Measurements from ENCODE around the gene LRRC15.
A peak's percentile ranks its signal among the peaks of the same experiment; 100 is the strongest.

Gene LRRC15

DNA sequence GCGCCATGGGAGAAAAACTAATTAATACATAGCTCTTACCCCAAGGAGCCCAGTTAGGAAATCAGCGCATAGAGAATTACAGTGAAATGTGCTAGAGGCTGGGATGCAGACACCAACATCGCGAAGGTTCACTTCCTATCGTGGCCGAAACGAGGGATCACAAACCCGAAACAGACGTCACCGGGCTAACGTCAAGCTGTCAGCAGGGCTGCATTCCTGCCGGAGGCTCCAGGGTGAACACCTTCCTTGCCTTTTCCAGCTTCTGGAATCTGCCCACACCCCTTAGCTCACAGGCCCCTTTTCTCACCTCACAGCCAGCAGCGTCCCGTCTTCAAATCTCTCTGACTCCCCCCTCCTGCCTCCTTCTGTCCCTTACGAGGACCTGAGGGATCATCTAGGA, 16.5 kb upstream of the LRRC15 start:
- no peaks in the 10 kb centered on the region for H3K79me1 ChIP-seq (ENCODE audit: low read length)
- WGBS (ENCODE audit: extremely low coverage, insufficient coverage, insufficient read length), result no CpG with 5 or more reads among the region's 15 CpGs
- H4K91ac ChIP-seq (ENCODE audit: low read depth, low read length), result no peak overlapping the region
- no peak overlapping the region for H2AK5ac ChIP-seq (ENCODE audit: low read length)
- no peak overlapping the region for H4K8ac ChIP-seq (ENCODE audit: low read depth, low read length)
- no peak overlapping the region for H2BK120ac ChIP-seq (ENCODE audit: insufficient read depth, low read length, poor library complexity)
- H3K4ac ChIP-seq (ENCODE audit: low read depth, low read length), result no peak overlapping the region
- H3K27me3 ChIP-seq (ENCODE audit: insufficient read depth, low read length), result no peaks in the 10 kb centered on the region
- no peaks in the 10 kb centered on the region for H3K36me3 ChIP-seq (ENCODE audit: control insufficient read depth in 1 of 2, insufficient read depth in 2 of 2, low read length in 2 of 2)
- no peak overlapping the region for H3K4me2 ChIP-seq (ENCODE audit: low read length)
- peak; percentile 15 to 45 for DNase-seq
- peaks cover 0 to 2% of the 10 kb centered on the region in 2 experiments for H3K4me1 ChIP-seq (ENCODE audit: control insufficient read depth in 1 of 2, insufficient read depth in 2 of 2, low read length in 2 of 2)
- H3K27ac ChIP-seq (ENCODE audit: low read depth, low read length), result no peak overlapping the region
- H3K14ac ChIP-seq (ENCODE audit: low read length), result no peak overlapping the region
- no peak overlapping the region for H4K12ac ChIP-seq (ENCODE audit: low read depth, low read length)
- H2BK5ac ChIP-seq (ENCODE audit: low read depth, low read length, poor library complexity), result no peak overlapping the region
- H3K18ac ChIP-seq (ENCODE audit: low read length), result no peak overlapping the region
- H2BK12ac ChIP-seq (ENCODE audit: low read length), result no peak overlapping the region
- H3K79me2 ChIP-seq (ENCODE audit: control insufficient read depth, insufficient read depth, low read length, poor library complexity), result no peaks in the 10 kb centered on the region
- H2AFZ ChIP-seq (ENCODE audit: insufficient read depth, low read length, poor library complexity), result no peak overlapping the region
- H3K9ac ChIP-seq (ENCODE audit: low read length), result no peak overlapping the region
- H3K23ac ChIP-seq (ENCODE audit: low read length), result no peak overlapping the region
- no peak overlapping the region for H3K4me3 ChIP-seq (ENCODE audit: low read depth, low read length)
- H3K9me3 ChIP-seq (ENCODE audit: insufficient read depth, low read depth, low read length), result no peaks in the 10 kb centered on the region

DNA sequence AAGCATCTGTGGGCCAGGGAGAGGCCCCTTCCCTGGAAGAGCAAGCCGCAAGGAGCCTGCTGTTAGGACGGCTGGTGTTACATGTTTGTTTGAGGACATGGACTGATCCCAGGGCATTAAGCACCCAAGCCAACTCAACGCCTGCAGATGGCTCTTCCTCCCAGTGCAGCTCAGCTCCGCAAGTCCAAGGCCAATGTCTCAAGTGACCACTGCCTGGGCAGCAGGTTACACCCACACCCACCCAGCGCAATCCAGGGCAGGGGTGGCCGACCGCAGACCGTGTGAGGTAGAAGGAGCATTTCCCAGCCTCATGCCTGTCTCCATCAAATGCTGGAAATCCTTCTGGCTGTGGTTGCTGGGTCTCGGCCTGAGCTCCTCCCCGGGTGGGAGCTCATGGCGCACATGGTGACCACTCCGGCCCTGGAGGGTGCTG, 15.0 kb upstream of the LRRC15 start:
- Histone ChIP-seq H3K79me1 (ENCODE audit: low read length) (no peaks in the 10 kb centered on the region), H4K91ac (ENCODE audit: low read depth, low read length) (no peak overlapping the region), H3K9me3 (ENCODE audit: insufficient read depth, low read depth, low read length) (no peaks in the 10 kb centered on the region), H3K27ac (ENCODE audit: low read depth, low read length) (no peak overlapping the region), H3K4ac (ENCODE audit: low read depth, low read length) (no peak overlapping the region), H3K27me3 (ENCODE audit: insufficient read depth, low read length) (no peaks in the 10 kb centered on the region), H2BK5ac (ENCODE audit: low read depth, low read length, poor library complexity) (no peak overlapping the region), H3K36me3 (ENCODE audit: control insufficient read depth in 1 of 2, insufficient read depth in 2 of 2, low read length in 2 of 2) (no peaks in the 10 kb centered on the region), H3K4me2 (ENCODE audit: low read length) (no peak overlapping the region), H2BK12ac (ENCODE audit: low read length) (no peak overlapping the region), H2AFZ (ENCODE audit: insufficient read depth, low read length, poor library complexity) (no peak overlapping the region), H2BK120ac (ENCODE audit: insufficient read depth, low read length, poor library complexity) (no peak overlapping the region), H3K18ac (ENCODE audit: low read length) (no peak overlapping the region), H3K23ac (ENCODE audit: low read length) (no peak overlapping the region), H3K14ac (ENCODE audit: low read length) (no peak overlapping the region), H3K9ac (ENCODE audit: low read length) (no peak overlapping the region), H3K4me1 (ENCODE audit: control insufficient read depth in 1 of 2, insufficient read depth in 2 of 2, low read length in 2 of 2) (peaks cover 0 to 2% of the 10 kb centered on the region in 2 experiments), H2AK5ac (ENCODE audit: low read length) (no peak overlapping the region), H4K8ac (ENCODE audit: low read depth, low read length) (no peak overlapping the region), H4K12ac (ENCODE audit: low read depth, low read length) (no peak overlapping the region), H3K79me2 (ENCODE audit: control insufficient read depth, insufficient read depth, low read length, poor library complexity) (no peaks in the 10 kb centered on the region), H3K4me3 (ENCODE audit: low read depth, low read length) (no peak overlapping the region)
- no CpG with 5 or more reads among the region's 12 CpGs for WGBS (ENCODE audit: extremely low coverage, insufficient coverage, insufficient read length)
- no peak for DNase-seq

DNA sequence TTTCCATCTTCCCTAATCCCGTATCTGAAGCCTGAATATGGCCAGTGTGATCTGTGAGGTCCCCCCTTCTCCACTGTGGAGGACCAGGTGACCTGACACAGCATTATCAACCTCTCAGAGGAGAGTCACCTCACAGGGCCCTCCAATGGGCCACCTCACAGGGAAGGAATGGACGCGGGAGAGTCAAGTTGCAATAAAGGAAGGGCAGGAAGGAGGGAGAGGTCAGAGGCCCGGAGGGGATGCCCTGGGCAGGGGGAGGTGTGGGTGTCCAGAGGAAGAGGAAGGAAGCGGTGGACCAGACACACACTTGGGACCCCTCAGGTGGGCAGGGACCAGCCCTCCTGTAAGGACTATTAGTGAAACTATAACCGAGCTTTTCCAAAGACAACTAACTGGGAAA, 14.6 kb upstream of the LRRC15 start:
- no peak overlapping the region for H4K12ac ChIP-seq (ENCODE audit: low read depth, low read length)
- H3K36me3 ChIP-seq (ENCODE audit: control insufficient read depth in 1 of 2, insufficient read depth in 2 of 2, low read length in 2 of 2), result no peaks in the 10 kb centered on the region
- no peak overlapping the region for H2AK5ac ChIP-seq (ENCODE audit: low read length)
- H3K14ac ChIP-seq (ENCODE audit: low read length), result no peak overlapping the region
- H3K9ac ChIP-seq (ENCODE audit: low read length), result no peak overlapping the region
- H2AFZ ChIP-seq (ENCODE audit: insufficient read depth, low read length, poor library complexity), result no peak overlapping the region
- no peak overlapping the region for H2BK12ac ChIP-seq (ENCODE audit: low read length)
- H3K27me3 ChIP-seq (ENCODE audit: insufficient read depth, low read length), result no peaks in the 10 kb centered on the region
- H3K4me3 ChIP-seq (ENCODE audit: low read depth, low read length), result no peak overlapping the region
- no peaks in the 10 kb centered on the region for H3K79me1 ChIP-seq (ENCODE audit: low read length)
- H2BK120ac ChIP-seq (ENCODE audit: insufficient read depth, low read length, poor library complexity), result no peak overlapping the region
- H3K9me3 ChIP-seq (ENCODE audit: insufficient read depth, low read depth, low read length), result no peaks in the 10 kb centered on the region
- no peak overlapping the region for H3K27ac ChIP-seq (ENCODE audit: low read depth, low read length)
- no peak overlapping the region for H3K23ac ChIP-seq (ENCODE audit: low read length)
- no peak overlapping the region for H3K18ac ChIP-seq (ENCODE audit: low read length)
- H3K4me2 ChIP-seq (ENCODE audit: low read length), result no peak overlapping the region
- no peak overlapping the region for H4K8ac ChIP-seq (ENCODE audit: low read depth, low read length)
- WGBS (ENCODE audit: extremely low coverage, insufficient coverage, insufficient read length), result no CpG with 5 or more reads among the region's 6 CpGs
- H3K79me2 ChIP-seq (ENCODE audit: control insufficient read depth, insufficient read depth, low read length, poor library complexity), result no peaks in the 10 kb centered on the region
- H3K4ac ChIP-seq (ENCODE audit: low read depth, low read length), result no peak overlapping the region
- H4K91ac ChIP-seq (ENCODE audit: low read depth, low read length), result no peak overlapping the region
- peaks cover 0 to 2% of the 10 kb centered on the region in 2 experiments for H3K4me1 ChIP-seq (ENCODE audit: control insufficient read depth in 1 of 2, insufficient read depth in 2 of 2, low read length in 2 of 2)
- DNase-seq, result no peak
- no peak overlapping the region for H2BK5ac ChIP-seq (ENCODE audit: low read depth, low read length, poor library complexity)

DNA sequence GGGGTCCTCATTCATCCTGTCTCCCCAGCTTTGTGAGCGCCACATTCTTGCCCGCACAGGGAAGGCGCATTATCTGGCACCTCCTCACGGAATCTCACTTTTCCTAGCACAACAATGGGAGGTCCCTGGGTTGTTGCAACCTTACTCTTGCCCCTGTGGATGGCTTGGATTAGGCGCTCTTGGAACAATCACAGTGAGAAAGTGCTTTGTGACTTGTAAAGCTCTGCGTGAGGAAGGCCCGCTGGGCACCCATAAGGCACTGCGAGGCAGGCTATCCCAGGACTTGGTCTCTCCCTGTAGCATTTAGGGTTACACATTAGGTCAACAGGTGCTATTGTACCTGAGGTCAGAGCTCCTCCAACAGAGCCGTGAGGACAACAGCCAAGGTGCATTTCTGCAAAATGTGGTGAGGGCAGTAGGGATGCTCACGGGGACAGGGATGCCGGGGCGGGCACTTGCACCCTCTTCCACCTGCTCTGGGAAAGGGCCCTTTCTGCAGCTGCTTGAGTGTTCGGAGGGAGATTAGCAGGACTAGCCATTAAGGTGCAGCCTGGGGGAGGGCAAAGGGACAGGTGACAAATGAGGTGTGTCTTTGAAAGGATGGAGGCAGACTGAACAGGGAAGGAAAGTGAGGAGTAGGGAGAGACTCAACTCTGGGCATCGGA, 13.9 kb upstream of the LRRC15 start:
- no peaks in the 10 kb centered on the region for H3K79me1 ChIP-seq (ENCODE audit: low read length)
- H2BK120ac ChIP-seq (ENCODE audit: insufficient read depth, low read length, poor library complexity), result no peak overlapping the region
- H3K36me3 ChIP-seq (ENCODE audit: control insufficient read depth in 1 of 2, insufficient read depth in 2 of 2, low read length in 2 of 2), result no peaks in the 10 kb centered on the region
- no peak overlapping the region for H3K4me2 ChIP-seq (ENCODE audit: low read length)
- H2AFZ ChIP-seq (ENCODE audit: insufficient read depth, low read length, poor library complexity), result no peak overlapping the region
- H2BK12ac ChIP-seq (ENCODE audit: low read length), result no peak overlapping the region
- no peak overlapping the region for H3K9ac ChIP-seq (ENCODE audit: low read length)
- no peak overlapping the region for H3K18ac ChIP-seq (ENCODE audit: low read length)
- H4K8ac ChIP-seq (ENCODE audit: low read depth, low read length), result no peak overlapping the region
- H3K23ac ChIP-seq (ENCODE audit: low read length), result no peak overlapping the region
- H3K4me1 ChIP-seq (ENCODE audit: control insufficient read depth in 1 of 2, insufficient read depth in 2 of 2, low read length in 2 of 2), result peaks cover 0 to 2% of the 10 kb centered on the region in 2 experiments
- no peaks in the 10 kb centered on the region for H3K9me3 ChIP-seq (ENCODE audit: insufficient read depth, low read depth, low read length)
- H3K27me3 ChIP-seq (ENCODE audit: insufficient read depth, low read length), result no peaks in the 10 kb centered on the region
- H3K4me3 ChIP-seq (ENCODE audit: low read depth, low read length), result no peak overlapping the region
- DNase-seq, result no peak
- no peak overlapping the region for H3K4ac ChIP-seq (ENCODE audit: low read depth, low read length)
- no peak overlapping the region for H4K91ac ChIP-seq (ENCODE audit: low read depth, low read length)
- no peak overlapping the region for H2BK5ac ChIP-seq (ENCODE audit: low read depth, low read length, poor library complexity)
- H3K14ac ChIP-seq (ENCODE audit: low read length), result no peak overlapping the region
- no peak overlapping the region for H3K27ac ChIP-seq (ENCODE audit: low read depth, low read length)
- H2AK5ac ChIP-seq (ENCODE audit: low read length), result no peak overlapping the region
- no CpG with 5 or more reads among the region's 14 CpGs for WGBS (ENCODE audit: extremely low coverage, insufficient coverage, insufficient read length)
- no peak overlapping the region for H4K12ac ChIP-seq (ENCODE audit: low read depth, low read length)
- H3K79me2 ChIP-seq (ENCODE audit: control insufficient read depth, insufficient read depth, low read length, poor library complexity), result no peaks in the 10 kb centered on the region

Measured in trophoblast cell (in vitro differentiated cells and primary cell).